ENCODE measurements around the gene PRTN3.

DNA sequence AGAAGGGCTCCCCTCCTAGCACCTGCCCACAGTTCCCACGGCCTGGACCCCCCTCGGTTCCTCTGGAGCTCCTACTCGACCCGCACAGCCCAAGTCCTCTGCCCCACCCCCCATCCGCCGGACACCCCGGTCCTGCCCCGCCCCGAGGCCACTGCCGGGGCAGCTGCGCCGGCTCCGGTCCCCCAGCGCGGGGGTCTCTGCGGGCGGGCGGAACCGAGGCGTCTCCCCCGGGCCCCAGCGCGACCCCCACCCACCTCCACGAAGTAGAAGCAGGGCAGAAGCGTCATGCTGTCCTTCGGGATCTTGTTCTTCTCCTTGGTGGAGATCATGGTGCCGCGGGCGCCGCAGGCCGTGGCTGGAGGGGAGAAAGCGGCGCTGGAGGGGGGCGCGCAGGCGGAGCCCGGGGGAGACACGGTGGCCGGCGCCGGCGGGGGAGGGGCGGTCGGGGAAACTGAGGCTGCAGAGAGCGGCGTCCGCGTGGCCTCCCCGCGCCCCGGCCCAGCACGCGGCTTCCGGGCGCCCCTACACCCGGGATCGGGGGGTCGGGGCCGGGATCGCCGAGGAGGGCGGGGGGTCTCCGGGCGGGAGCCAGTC, 19.5 kb upstream of the PRTN3 start:
- no peak for TF ChIP-seq CTCF (IDR thresholded peaks at IDR 0.05)
- no peak for TF ChIP-seq POLR2A (IDR thresholded peaks at IDR 0.05)

All from adrenal gland (tissue), 5 donors.